ENCODE data around the gene VEZF1. TPM values are rescaled to one million over a fixed set of nuclear protein-coding genes. Genes with fewer than 3 reads are reported as not detected.

VEZF1 gene
- total RNA-seq, 1 donor from 2014 or later = 35.4 TPM

DNA sequence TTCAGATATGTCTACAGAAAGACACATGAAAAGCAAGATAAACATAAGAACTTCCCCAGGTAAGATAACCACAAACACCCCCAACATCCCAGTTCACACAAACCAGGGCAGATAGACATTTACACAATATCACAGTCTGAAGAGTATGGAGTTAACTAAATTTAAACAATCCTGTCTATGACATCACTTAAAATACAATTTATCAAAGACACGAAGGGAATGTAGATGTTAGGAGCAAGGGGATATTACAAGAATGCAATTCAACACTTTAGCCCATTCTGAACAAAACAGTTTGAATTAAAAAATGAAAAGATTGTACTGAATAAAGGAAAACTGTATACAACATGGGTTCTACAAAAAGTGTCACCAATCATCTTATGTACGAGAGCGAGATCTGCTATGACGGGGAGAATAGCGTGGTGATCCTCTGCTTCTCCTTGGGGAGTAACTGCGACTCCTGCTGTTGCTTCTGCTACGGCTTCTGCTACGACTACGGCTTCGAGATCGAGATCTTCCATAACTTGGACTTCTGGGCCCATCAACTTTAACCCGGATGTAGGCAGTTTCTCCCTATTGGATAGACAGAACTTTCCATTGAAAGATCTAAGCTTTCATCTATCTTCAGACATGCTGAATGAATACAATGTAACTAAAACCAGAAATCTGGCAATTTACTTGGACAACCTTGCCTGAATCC lies 17.1 kb upstream of the VEZF1 start:
- Mint-ChIP-seq H3K36me3 (ENCODE audit: low read depth) (peaks cover 59% of the 10 kb centered on the region), H3K4me3 (peak overlapping the region; percentile 97), H3K9me3 (no peaks in the 10 kb centered on the region), H3K27ac (peak overlapping the region; percentile 99), H3K27me3 (no peaks in the 10 kb centered on the region), H3K4me1 (peaks cover 46% of the 10 kb centered on the region)
- intact Hi-C loops (cut with micrococcal nuclease) = no loop called here
- no peak for DNase-seq

DNA sequence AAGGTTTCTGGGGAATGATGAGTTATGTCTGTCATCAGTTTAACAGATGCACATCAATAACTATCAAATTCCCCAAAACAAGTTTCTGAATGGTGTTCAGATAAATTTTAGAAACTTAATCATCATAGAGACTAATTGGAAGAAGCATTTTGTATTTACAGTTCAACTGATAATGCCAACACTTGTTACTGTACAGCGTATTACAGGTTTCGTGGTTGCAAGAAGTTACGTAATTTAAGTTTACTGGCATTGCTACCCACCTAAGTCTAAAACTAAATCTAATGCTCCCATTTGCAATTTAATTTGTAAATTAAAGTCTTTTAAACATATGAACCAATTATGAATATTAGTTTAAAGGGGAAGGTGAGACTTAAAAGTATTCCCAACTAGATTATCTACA lies 16.0 kb upstream of the VEZF1 start:
- Mint-ChIP-seq H3K4me1 (peaks cover 50% of the 10 kb centered on the region), H3K27me3 (no peaks in the 10 kb centered on the region), H3K36me3 (ENCODE audit: low read depth) (peaks cover 66% of the 10 kb centered on the region), H3K9me3 (no peaks in the 10 kb centered on the region), H3K4me3 (peak overlapping the region; percentile 97), H3K27ac (no peak overlapping the region)
- no peak for DNase-seq
- intact Hi-C loops (cut with micrococcal nuclease) = no loop called here

DNA sequence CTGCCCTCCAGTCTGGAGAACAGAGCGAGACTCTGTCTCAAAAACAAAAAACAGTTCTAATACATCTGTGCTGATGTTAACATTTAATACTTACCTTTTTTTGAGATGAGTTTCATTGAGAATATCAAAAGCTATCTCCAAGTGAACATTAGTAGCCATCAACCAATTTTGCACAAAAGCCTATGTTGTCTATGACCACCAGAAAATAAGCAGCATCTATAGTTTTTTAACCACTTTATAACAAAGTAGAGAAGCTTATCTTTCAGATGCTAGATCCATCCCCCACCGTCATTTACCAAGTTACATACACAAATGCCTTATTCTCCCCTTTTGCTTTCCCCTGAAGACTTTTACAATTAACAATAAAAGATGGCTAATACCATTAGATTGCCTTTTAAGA lies 14.9 kb upstream of the VEZF1 start:
- intact Hi-C loops (cut with micrococcal nuclease) = no loop called here
- no peak for DNase-seq
- peak overlapping the region; percentile 37 for H3K27ac Mint-ChIP-seq

DNA sequence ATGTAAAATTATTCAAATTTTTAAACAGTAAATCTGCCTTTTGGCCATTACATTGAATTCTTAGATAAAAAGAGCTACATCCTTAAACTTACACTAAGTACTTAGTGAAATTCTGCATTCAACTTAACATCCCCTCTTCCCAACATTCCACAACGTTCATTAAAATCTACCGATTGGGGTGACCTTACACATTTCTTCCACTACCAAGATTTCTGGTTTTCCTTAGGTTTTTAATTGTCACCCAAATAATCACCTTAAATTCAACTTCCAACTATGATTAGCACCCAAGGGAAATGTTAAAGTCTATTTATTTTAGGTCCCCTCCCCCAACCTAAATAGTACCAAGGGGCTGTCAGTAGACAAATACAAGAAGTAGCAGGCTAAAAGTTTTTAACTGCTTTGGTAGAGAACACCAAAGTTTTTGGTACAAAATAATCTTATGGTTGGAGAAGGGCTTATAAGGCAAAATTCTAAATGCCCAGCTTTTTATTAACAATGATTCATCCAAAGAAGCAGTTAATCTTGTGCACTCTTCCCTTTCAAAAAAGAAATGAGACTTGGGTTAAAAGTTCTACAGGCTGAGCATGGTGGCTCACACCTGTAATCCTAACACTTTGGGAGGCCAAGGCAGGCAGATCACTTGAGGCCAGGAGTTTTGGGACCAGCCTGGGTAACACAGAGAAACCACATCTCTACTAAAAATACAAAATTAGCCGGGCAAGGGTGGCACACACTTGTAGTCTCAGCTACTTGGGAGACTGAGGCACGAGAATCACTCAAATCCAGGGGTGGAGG lies 14.3 kb upstream of the VEZF1 start:
- H3K36me3 Mint-ChIP-seq (ENCODE audit: low read depth) = peaks cover 78% of the 10 kb centered on the region
- DNase-seq = no peak
- intact Hi-C loops (cut with micrococcal nuclease) = no loop called here
- H3K9me3 Mint-ChIP-seq = no peaks in the 10 kb centered on the region
- H3K27ac Mint-ChIP-seq = peak overlapping the region; percentile 37
- peaks cover 49% of the 10 kb centered on the region for H3K4me1 Mint-ChIP-seq
- peak overlapping the region; percentile 62 for H3K4me3 Mint-ChIP-seq
- no peaks in the 10 kb centered on the region for H3K27me3 Mint-ChIP-seq

More for the DNA sequence above, 14.9 kb upstream of the VEZF1 start:
- Mint-ChIP-seq H3K27me3 (no peaks in the 10 kb centered on the region), H3K36me3 (ENCODE audit: low read depth) (peaks cover 74% of the 10 kb centered on the region), H3K4me3 (peak overlapping the region; percentile 62), H3K9me3 (no peaks in the 10 kb centered on the region), H3K4me1 (peaks cover 50% of the 10 kb centered on the region)

DNA sequence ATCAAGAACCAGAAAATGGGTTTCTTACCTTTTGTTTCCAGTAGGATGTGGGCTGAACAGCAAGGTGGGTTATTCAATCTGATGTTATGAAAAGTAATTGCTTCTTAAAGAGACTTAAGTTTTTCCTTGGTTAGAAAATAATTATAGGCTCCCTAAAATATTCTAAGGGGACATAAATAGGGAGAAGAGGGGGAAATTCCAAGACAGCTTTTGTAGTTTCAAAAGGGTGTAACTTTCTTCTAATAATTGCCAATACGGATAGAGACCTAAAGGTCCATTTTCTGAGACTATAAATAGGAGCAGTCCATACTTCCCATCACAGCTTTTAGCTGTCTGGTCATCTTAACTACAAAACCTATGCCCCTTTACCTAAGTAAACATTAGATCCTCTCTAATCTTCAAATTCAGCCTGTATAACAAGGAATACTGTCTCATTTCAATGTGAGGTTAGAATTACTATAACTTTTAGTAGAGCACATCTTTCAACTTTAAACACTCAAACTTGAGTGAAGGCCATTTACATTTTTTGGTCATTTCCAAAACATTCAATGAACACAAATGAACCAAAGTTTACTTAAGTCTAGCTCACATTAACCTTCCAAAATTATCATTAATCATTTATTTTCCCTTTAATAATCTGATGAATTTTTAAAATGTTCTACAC lies 13.5 kb upstream of the VEZF1 start:
- Mint-ChIP-seq H3K36me3 (ENCODE audit: low read depth) (peaks cover 79% of the 10 kb centered on the region), H3K4me1 (peaks cover 50% of the 10 kb centered on the region), H3K4me3 (no peak overlapping the region), H3K27ac (peak overlapping the region; percentile 20), H3K27me3 (no peaks in the 10 kb centered on the region), H3K9me3 (no peaks in the 10 kb centered on the region)
- no peak for DNase-seq
- intact Hi-C loops (cut with micrococcal nuclease) = no loop called here

DNA sequence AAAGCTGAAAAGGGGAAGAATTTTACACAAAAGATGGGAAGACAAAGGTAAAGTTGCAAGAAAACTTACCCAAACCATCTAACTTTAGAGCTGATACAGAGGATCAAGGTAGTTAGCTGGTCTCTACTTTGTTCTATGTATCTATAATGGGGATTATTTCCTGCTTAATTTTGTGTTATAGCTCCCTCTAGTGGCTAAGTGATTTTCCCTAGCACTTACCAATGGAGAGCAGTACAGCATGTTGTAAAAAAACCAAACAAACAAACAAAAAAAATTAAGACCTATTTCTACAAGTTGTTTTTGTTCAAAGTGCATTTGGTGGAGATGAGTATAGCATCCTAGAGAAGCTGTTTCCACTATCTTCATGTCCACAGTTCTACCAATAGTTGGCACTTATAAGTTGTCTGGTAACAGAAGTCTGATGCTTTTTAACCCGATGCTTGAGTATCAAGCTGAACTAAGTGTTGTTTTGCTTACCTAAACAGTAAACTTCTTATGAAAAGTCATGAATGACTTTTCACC lies 11.5 kb upstream of the VEZF1 start:
- Mint-ChIP-seq H3K27ac (peak overlapping the region; percentile 70), H3K27me3 (no peaks in the 10 kb centered on the region), H3K36me3 (ENCODE audit: low read depth) (peaks cover 62% of the 10 kb centered on the region), H3K9me3 (no peaks in the 10 kb centered on the region), H3K4me3 (no peak overlapping the region), H3K4me1 (peaks cover 50% of the 10 kb centered on the region)
- intact Hi-C loops (cut with micrococcal nuclease) = loop anchor here (2.0 kb wide), 1 partner anchor 113 kb away; no protein-coding TSS in a partner anchor
- DNase-seq = peak; percentile 77

DNA sequence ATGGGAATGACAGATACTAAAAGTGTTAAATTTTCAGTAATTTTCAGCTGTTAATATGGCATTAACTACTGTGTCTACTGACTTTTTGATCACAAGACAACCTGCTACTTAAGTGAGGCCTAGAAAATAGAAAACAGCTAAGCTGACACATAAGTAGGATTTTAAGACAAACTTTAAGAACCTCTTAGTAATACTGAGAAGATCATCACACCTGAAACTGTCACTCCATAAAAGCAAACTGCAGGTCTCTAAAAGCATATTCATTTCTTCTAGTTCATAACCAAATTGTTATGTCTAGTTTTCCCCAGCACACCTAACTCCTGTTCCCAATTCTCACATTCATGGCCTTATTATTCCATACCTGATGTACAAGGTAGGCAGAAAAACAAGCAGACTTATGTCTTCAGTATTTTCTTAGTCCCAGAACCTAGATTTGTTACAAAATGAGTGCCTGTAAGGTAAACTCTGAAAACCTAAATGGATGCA lies 11.0 kb upstream of the VEZF1 start:
- intact Hi-C loops (cut with micrococcal nuclease) = loop anchor here (2.0 kb wide), 1 partner anchor 114 kb away; no protein-coding TSS in a partner anchor
- no peaks in the 10 kb centered on the region for H3K9me3 Mint-ChIP-seq

DNA sequence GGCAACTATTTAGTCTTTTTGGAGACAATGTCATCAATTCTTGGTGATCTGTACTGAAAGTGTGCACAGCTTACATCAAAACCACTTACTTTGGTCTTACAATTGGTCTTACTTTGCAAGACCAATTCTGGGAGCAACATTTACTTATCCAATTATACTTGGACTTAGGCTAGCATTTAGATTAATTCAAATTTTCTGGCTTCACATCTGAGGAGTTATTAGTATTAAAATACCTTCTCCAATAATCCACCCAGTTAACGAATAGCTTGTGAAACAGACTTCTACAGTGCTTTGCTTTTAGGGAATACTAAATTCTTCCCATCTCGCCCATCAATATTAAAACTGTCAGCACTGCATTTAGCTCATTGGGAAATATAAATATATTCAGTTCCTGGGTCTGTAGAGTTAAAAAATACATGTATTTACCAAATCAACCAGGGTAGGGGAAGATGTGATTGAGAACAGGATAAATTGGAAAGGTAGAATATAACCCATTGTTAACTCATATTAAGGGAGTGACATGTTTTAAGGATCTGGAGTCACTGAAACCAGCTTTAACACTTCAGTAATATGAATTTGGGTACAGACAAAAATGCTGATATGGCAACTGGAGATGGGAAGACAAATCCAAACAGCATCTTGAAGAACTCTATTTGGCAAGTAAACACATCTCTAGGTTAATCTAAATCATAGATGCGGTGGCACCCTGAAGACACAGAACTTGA lies 9.2 kb upstream of the VEZF1 start:
- Mint-ChIP-seq H3K4me3 (no peak overlapping the region), H3K27me3 (no peaks in the 10 kb centered on the region), H3K36me3 (ENCODE audit: low read depth) (peaks cover 47% of the 10 kb centered on the region), H3K9me3 (no peaks in the 10 kb centered on the region), H3K4me1 (peaks cover 47% of the 10 kb centered on the region), H3K27ac (no peak overlapping the region)
- DNase-seq = no peak
- intact Hi-C loops (cut with micrococcal nuclease) = no loop called here

More for the DNA sequence above, 11.0 kb upstream of the VEZF1 start:
- peaks cover 58% of the 10 kb centered on the region for H3K36me3 Mint-ChIP-seq (ENCODE audit: low read depth)
- H3K27ac Mint-ChIP-seq = peak overlapping the region; percentile 70
- no peaks in the 10 kb centered on the region for H3K27me3 Mint-ChIP-seq
- H3K4me3 Mint-ChIP-seq = no peak overlapping the region
- peaks cover 53% of the 10 kb centered on the region for H3K4me1 Mint-ChIP-seq
- DNase-seq = no peak

DNA sequence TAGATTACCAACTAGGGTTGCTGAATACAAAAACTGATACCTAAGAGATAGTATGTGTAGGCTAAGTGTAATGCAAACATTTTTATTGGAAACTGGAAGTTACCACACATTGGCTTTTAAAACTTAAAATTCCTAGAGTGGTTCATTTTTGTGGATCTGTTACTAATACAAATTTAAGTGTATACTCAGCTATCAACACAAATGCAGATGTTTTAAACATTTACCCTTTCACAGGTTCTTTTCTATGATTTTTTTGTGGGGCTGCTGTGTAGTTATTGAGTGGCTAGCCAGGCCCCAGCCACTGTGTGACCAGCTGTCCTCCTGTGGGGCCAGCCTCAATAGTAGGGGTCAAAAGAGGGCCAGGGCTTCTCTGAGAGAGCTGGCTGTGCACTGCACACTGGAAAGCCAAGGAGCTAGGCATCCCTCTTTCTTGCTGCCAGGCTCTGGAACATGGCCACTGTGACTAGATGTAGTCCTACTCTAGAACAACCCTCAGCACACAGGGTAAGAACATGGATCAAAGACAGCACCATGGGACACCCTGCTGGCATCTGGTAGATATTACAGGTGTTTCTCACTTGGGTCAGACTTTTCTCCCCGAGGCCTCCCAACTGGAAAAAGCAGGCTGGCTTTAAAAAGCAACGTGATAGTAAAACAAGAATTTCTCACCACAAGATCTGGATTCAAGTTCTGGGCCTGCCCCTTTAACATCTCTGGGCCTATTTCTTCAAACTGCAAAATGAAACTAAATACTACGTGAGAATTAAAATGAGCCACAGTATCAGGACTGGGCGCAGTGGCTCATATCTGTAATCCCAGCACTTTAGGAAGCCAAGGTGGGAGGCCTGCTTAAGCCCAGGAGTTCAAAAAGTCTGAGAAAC lies 7.3 kb upstream of the VEZF1 start:
- Mint-ChIP-seq H3K36me3 (ENCODE audit: low read depth) (peaks cover 40% of the 10 kb centered on the region), H3K27ac (peak overlapping the region; percentile 43), H3K27me3 (no peaks in the 10 kb centered on the region), H3K4me1 (peaks cover 39% of the 10 kb centered on the region), H3K4me3 (no peak overlapping the region), H3K9me3 (no peaks in the 10 kb centered on the region)
- intact Hi-C loops (cut with micrococcal nuclease) = loop anchor here (1.0 to 2.0 kb wide), 3 partner anchors 8 to 137 kb away; no protein-coding TSS in a partner anchor
- DNase-seq = peak; percentile 83

DNA sequence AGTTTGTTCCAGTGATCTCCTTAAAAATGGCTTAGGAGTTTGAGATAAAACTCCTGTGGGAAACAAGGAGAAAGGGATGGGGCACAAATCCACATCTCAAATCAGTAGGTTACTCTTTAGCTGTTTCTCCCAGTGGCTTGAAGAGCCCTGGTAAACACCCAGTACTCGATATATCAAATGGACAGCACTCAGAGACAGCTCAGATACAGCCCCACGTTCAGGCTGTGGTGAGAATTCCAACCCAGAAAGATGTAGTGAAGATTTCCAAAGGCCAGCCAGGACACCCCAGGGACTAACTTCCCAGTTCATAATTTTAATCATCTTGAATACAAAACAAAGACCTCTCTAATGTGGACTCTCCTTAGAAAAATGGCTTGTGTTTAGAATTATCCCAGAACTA lies 6.4 kb upstream of the VEZF1 start:
- no peaks in the 10 kb centered on the region for H3K27me3 Mint-ChIP-seq
- H3K4me3 Mint-ChIP-seq = no peak overlapping the region
- DNase-seq = no peak
- H3K9me3 Mint-ChIP-seq = no peaks in the 10 kb centered on the region
- H3K27ac Mint-ChIP-seq = peak overlapping the region; percentile 56
- H3K4me1 Mint-ChIP-seq = peaks cover 42% of the 10 kb centered on the region
- peaks cover 35% of the 10 kb centered on the region for H3K36me3 Mint-ChIP-seq (ENCODE audit: low read depth)
- intact Hi-C loops (cut with micrococcal nuclease) = loop anchor here (2.0 kb wide), 1 partner anchor 136 kb away; no protein-coding TSS in a partner anchor

DNA sequence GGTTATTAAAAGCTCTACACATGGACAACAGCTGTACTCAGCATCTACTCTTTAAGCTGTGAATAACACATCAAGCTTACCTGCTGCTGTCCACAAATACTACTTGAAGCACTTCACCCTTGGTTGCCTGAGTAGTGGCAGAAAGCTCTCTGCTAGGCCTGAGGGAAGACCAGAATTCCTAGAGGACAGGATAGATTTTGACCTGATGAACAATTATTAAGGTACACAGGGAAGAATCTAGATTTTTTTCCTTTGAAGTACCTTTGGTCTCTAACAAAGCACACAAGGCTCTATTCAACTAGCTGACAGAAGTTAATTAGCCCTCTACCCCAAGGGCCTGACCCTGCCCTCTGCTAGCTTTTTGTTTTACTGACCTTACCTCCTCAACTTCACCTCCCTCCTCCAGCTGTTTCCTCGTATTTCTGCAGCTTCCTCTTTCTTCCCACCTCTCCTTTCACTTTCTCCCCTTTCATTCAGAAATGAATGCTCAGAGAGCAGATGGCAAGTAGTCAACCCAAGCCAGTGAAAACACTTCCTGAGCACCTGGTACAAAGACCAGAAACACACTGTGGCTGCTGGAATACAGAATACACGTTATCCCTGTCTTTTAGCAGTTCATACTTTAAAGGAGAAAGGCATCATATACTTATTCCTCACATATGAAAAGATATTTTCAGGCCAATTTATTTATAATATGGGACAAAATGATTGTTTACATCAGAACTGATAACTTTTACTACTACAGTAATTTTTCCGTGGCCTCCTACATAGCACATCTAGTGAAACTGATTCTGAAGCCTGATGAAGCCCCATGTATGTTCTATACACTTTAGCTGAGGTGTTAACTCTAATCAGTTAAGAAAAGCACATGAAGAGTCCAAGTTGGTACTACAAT lies 5.7 kb upstream of the VEZF1 start:
- peaks cover 43% of the 10 kb centered on the region for H3K4me1 Mint-ChIP-seq
- no peak overlapping the region for H3K4me3 Mint-ChIP-seq
- H3K27me3 Mint-ChIP-seq = no peaks in the 10 kb centered on the region
- DNase-seq = no peak
- H3K36me3 Mint-ChIP-seq (ENCODE audit: low read depth) = peaks cover 30% of the 10 kb centered on the region
- peak overlapping the region; percentile 78 for H3K27ac Mint-ChIP-seq
- intact Hi-C loops (cut with micrococcal nuclease) = loop anchor here (2.0 kb wide), 1 partner anchor 135 kb away; no protein-coding TSS in a partner anchor
- H3K9me3 Mint-ChIP-seq = no peaks in the 10 kb centered on the region

All from activated CD4-positive, alpha-beta T cell treated with anti-CD3 and anti-CD28 coated beads, Interleukin-2, amount 10 ng/mL, durations not matched to agents 24 days and 14 days (primary cell).